HG02981 (cell line): ENCODE data around the gene PRKX.
"Not testable (repeated sequence)": the region's sequence is repeated elsewhere in the genome, so short reads cannot be mapped to it uniquely, and the experiment has no call there.

Source experiments
- ATAC-seq: cut with Tn5 transposase; IDR thresholded peaks from one replicate; pipeline ENCODE4 v1.9.1; 2021; ENCODE audit warnings: mild to moderate bottlenecking, moderate library complexity; ENCODE audit not compliant: unreplicated experiment

The PRKX gene

DNA sequence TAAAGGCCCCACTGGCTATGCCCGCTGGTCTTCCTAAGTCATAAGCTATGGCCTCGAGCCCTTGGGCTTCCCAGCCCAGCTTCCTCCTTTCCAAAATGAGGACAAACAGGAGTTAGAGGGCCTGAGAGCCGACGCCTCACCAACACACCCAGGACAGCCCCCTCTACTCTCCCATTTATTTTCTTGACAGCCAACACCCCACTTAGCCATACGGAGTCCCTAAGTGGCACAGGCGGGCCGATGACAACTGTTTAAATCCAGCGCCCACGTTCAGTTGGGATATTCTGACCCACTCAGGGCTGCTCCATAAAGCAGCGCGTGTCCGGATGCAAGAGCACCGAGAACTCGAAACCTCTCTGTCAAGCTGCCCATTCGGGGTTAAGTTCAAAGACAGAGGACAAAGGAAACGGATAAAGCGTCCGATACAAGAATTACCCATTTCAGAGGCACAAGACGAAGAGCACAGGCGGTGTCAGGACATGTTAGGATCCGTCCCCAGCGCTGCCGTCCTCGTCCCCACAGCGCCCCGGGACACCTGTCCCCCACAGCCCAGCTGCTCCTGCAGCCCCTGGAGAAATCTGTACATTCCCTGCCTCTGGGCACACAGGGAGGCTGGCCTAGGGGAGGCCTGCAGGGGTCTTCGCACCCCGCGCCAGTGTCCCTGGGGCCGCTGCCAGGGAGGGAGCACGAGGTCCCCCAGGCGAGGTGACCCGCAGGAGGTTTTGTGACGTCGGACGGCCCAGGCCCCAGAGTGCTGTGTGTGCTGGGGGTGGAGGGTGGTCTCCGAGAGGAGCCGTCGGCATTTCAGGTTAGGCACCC lies 1.2 kb downstream of the PRKX start:
- peak; percentile 11 for ATAC-seq

DNA sequence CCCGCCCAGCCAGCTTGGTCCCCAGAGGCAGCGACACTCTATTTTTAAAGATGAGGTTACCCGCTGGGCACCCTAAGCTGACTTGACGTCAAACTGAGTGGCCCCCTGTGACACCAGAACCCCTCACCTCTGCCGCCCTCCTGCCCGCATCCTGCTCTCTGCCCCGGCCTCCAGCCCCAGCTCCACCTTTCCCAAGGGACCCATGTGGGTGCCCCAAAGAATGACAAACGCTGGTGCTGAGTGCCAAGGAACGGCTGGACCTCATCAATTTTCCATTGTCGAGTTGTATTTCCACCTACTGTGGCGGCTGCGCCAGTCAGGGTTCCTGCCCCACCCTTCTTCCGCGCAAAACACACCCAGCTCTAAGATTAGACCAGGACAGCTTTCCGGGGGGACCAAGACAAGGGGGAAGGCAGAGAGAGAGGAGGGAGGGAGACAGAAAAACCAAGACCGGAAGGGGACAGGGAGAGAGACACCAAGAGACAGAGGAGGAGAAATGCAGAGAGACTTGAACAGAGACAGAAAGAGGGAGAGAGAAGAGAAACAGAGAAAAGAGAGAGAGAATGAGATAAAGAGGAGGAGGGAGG lies 2.0 kb downstream of the PRKX start:
- ATAC-seq: no peak

DNA sequence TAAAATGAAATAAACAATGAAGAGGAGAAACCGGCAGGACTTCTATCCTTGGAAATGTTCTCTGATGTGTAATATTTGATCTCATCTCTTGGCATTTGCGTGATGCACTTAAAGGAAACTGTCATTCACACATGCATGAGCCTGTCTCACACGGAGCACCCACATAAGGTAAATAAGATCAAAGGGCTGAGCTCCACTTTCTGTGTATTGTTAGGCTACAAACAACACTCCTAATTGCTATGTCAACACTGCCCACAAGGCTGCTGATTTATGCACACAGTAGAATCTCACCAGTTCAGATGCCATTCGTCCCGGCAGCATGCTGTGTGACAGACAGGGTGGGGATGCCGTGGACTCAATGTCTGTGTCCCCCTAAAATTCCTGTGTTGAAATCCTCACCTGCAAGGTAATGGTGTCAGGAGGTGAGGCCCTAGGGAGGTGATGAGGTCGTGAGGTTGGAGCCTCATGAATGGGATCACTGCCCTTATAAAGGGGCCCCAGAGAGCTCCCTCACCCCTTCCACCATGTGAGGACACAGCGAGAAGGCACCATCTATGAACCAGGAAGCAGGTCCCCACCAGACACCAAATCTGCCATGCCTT lies 5.7 kb downstream of the PRKX start:
- ATAC-seq: not testable (repeated sequence)

DNA sequence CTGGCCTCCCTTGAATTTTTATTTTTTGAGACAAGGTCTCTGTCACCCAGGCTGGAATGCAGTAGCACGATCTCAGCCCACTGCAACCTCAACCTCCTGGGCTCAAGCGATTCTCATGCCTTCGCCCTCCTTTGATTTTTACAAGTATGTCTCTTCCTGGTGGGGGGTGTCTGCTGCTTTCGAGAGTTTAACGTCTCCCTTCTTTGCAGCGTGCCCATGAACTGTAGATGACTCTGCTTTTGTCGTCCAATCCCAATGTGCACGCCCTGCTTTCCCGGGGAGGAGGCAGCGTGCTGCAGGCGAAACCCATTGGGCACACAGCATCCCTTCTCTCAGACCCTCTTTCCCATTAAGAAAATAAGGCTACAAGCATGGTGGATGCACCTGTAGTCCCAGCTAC lies 7.0 kb downstream of the PRKX start:
- no peak for ATAC-seq

DNA sequence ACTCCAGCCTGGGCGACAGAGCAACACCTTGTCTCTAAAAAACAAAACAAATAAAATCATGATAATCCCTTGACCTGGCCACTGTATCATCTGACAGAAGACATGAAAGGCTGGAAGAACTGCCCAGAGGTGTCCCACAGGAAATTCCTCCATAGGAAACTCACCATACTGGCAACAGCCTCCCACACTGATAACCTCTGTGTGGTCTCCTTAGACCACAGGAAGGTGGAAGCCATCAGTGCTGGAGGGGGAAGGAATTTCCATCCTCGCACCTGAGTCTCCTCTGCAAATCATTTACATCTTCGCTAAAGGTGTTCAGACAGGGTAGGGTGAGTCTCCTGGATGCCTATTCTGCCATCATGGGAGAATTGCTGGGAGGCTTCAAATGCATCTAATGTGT lies 10.2 kb downstream of the PRKX start:
- ATAC-seq: not testable (repeated sequence)

DNA sequence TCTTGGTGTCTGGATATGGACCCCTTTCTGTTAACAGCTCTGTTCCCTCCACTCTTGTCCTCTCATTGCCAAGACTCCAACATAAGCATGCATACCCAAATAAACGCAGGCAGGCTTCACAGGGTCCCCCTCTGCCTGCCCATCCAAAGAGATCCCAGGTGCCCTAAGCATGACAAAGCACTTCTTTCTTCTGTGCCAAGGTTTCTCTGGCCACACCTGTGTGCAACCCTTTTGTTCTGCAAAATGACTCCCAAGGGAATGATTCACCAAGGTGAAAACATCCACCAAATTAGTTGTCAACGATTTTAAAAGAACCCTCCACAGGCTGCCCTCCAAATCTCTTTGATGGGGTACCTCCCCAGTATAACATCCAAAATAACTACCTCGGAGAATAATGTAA lies 11.4 kb downstream of the PRKX start:
- not testable (repeated sequence) for ATAC-seq

DNA sequence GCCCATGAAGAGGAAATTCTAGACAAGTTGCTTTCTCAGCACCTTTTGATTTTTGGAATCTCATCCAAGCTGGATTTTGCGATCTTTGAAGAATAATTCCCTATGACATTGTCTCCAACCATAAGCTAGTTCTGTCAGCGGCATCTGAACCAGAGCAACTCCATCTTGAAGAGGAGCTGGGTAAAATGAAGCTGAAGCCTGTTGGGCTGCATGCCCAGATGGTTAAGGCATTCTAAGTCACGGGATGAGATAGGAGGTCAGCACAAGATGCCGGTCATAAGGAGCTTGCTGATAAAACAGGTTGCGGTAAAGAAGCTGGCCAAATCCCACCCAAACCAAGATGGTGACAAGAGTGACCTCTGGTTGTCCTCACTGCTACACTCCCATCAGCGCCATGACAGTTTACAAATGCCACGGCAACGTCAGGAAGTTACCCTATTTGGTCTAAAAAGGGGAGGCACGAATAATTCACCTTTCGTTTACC lies 12.0 kb downstream of the PRKX start:
- ATAC-seq: not testable (repeated sequence)

DNA sequence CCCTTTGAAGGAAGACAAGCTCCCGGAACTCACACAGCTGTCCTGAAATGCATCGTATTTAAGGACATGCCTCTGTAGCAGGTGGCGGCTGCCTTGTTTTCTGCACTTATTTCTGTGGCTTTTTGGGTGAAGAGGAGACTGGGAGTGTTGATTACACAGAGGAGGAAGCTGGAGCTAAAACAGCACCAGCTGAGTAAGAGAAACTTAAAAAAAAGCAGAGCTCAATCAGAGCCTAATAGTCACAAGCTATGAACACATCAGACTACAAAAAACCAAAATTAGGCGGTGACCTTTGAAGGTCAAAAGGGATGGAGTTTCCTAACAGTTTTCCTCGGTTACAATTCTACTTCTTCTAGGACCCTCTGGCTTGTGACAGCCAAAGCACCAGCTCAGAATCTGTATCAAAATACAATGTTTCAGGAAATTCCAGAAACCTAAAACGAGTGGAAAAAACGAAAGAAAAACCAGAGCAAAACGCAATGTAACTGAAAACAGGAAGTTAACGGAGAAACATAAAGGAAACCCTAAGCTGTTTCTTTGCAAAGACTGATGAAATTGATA lies 13.5 kb downstream of the PRKX start:
- peak; percentile 58 for ATAC-seq

DNA sequence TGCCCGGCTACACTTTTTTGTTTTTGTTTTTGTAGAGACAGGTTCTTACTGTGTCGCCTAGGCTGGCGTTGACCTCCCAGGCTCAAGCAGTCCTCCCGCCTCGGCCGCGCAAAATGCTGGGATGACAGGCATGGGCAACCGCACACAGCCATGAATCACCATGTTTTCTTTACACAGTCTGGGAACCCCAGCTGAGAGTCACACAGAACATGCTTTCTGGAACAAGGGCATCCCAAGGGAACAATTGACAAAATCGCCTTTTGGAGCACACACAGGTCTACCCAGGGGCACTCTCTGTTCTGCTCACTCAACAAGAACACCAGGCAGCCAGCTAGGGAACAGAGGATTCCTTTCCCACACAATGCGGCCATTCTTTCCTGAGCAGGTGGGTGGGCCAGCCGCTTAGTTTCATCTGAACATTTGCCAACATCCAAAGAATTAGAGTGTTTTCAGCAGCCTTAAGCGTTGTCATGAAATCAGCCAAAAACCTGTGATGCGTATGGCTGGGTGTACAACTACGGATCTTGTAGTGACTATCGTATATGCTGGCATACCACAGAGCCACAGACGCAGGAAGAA lies 15.7 kb downstream of the PRKX start:
- no peak for ATAC-seq

DNA sequence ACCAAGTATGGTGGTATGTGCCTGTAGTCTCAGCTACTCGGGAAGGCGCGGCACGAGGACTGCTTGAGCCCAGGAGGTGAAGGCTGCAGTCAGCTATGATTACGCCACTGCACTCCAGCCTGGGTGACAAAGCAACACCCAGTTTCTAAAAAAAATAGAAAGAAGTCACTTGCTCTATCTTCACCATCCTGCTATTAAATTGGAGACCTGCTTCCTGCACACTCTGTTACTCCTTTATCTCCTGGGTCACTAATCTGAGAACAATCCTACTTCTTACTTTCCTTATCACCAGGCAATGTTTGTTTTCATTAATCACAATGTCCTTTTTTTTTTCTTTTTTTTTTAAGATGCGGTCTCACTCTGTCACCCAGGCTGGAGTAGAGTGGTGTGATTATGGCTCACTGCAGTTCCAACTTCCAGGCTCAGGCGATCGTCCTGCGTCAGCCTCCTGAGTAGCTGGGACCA lies 16.2 kb downstream of the PRKX start:
- ATAC-seq: no peak

DNA sequence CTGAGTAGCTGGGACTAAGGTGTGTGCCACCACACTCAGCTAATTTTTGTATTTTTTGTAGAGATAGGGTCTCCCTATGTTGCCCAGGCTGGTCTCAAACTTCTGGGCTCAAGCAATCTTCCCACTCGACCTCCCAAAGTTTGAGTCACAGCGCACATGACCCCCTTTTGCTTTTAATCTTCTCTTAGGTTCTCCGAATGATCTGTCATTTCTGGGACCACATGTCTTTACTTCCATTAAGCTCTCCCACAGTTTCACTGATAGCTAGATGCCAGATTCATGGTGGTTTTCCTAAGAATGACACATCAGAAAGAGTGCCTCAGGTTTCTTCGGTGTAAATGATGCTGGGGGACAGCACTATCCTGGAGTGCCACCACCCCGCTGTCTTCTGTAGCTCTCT lies 17.9 kb downstream of the PRKX start:
- ATAC-seq: no peak

DNA sequence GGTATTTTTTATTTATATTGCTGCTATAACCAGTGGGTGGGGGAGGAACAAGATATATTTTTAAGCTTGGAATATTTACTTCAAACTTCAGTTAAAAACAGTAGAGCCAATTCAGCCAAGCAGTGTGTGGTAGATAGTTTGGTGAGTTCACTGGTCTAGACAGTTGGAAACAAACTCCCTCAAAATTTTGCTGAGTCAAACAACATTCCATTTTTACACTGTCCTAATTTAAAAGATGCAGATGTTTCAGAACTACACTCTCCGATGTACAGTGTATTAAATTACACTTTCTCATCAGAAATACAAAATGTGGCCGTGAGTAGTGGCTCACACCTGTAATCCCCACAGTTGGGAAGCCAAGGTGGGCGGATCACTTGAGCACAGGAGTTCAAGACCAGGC lies 23.3 kb downstream of the PRKX start:
- ATAC-seq: no peak

DNA sequence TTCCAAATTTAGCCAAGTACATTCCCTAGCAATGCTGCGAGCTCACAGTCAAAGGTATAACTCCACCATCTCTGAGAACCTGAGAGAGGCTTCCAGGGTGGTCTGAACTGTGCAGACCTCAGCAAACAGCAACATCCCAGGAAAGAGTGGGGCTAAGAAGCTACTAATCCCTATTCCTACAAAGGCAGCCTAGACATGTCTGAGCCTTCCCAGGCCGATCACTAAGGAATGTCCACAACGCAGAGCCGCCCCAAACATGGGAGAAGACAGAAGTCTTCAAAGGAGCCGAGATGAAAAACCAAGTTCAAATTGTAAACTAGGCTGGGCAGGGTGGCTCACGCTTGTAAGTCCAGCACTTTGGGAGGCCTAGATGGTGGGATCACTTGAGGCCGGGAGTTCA lies 30.2 kb downstream of the PRKX start:
- not testable (repeated sequence) for ATAC-seq

DNA sequence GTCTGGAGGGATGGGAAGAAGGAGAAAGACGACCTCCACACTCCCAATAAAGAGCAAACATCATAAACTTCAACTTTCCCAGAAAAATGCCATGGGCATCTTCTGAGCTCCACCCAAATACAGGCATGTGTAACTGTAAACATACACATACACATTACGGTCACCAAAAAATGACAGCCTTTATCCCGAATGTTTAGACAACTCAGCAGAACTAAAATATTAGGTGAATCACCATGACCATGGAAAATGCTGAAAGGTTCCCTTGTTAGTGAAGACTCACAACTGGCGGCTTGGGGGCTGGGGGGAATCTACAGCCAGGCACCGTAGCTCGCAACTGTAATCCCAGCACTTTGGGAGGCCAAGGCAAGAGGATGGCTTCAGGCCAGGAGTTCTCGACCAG lies 33.0 kb downstream of the PRKX start:
- no peak for ATAC-seq

DNA sequence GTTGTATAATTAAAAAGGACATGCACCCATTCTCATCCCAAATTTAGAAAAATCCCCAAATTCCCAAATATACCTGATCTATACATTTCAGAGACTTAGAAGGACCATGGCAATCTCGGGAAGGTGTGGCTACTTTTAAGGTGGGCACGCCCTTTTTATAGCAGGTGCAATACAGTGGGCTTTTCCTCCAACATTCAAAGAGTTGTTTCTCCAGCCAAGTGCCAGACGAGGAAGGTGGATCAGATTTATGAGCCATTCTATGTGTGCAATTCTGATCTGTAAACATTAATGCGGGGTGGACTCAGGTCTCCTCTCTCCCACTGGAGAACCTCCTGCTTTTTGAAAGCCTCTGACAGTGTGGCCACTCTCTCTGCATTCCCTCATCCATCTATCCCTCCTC lies 33.8 kb downstream of the PRKX start:
- ATAC-seq: no peak

DNA sequence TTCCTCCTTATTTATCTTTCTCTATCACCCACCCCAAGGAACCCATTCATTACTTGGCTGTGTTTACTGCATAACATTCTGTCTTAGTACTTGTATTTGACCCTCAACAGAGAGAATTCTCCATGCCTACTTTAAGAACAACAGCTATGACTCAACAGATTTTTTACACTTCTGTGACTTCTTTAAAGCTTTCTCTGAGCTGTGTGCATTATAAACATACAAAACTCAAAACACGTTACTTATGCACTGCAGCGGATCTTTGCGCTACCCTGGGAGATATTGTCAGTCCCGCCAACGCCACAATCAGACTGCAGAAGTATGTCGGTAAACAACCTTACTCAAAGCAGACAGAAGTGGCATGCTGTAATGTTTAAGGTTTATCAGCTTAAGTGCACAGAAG lies 35.1 kb downstream of the PRKX start:
- ATAC-seq: no peak

DNA sequence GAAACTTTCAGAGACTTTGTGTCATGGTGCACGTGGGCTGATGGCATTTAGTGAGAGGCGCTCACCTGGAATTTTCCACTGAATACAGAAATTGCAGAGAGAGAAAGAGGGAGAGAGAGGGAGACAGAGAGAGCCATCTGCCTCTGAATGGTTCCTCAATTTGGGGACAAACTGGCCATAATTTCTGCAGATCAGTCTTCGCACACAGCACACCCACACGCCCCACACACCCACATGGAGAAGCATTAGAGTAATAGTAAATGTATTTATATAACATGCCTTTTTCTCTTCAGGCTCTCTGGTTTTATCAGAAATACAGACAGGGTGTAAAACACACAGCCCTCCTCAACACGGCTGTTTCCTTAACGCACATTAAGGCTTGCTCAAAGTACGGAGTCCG lies 38.6 kb downstream of the PRKX start:
- no peak for ATAC-seq

DNA sequence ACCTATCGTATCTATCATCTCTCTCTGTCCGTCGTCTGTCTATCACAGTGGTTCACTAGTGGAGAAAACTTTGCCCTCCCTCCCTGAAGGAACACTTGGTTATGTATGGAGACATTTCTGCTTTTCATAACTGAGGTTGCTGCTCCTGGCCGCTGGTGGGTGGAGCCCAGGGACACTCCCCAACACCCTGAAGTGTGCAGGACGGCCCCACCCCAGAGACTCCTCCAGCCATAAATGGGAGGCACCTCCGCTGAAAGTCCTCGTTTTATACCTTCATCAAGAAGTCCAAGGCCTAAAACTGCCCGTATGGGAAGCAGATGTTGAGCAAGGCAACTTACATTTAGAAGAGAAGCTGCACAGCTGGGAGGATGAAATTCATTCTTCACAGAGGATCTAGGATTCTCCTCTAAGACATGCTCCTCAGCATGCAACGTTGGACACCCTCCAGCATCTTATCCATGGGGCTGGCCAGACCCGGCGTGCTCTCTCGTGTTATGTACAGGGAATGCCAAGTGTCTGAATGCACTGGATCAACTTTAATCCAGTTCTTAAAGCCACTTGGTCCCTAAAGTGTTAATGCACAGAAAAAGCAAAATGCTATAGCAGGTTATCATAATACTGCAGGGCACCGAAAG lies 43.5 kb downstream of the PRKX start:
- ATAC-seq: no peak

DNA sequence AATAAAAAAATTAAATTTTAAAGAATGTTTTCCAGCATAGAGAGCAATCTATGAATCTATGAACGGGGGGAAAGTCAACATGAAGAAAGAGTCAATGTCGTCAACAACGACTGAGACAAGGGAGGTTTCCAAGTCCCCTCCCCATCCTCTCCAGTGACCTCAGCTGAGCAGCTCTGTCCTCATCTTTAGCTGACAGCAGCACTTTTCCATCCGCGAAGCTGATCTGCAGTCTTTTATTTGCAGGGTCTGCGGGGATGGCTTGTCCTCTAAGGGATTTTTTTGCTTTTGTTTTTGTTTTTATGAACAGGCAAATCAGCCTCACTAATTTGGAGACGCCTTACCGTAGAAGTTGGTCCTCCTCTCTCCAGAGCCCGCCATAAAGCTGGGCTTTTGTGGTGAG lies 46.5 kb downstream of the PRKX start:
- ATAC-seq: no peak

DNA sequence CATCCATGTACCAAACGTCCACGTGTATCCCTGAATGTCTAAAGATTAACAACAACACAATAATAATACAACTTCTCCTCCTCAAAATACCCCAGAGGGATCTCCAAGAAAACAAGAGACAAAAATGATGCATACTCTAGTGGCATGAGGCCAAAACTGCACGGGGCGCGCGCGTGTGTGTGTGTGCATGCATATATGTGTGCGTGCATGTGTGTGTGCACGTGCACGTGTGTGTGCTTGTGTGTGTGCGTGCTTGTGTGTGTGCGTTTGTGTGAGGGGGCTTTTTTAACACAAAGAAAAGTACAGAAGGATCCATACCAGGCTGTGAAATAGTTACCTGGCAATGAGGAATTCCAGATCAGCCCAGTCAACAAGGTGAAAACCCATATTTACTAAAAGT lies 48.5 kb downstream of the PRKX start:
- no peak for ATAC-seq
